Middle frontal gyrus (tissue), 1 donor: ENCODE results near the gene MYCN.
"Not testable (repeated sequence)": the region's sequence is repeated elsewhere in the genome, so short reads cannot be mapped to it uniquely, and the experiment has no call there.

Experiments
- DNase-seq: peaks from one replicate; pipeline ENCODE4 v3.0.0-alpha.2; 2015; ENCODE audit warnings: low spot score; ENCODE audit errors: extremely low spot score

The MYCN gene

DNA sequence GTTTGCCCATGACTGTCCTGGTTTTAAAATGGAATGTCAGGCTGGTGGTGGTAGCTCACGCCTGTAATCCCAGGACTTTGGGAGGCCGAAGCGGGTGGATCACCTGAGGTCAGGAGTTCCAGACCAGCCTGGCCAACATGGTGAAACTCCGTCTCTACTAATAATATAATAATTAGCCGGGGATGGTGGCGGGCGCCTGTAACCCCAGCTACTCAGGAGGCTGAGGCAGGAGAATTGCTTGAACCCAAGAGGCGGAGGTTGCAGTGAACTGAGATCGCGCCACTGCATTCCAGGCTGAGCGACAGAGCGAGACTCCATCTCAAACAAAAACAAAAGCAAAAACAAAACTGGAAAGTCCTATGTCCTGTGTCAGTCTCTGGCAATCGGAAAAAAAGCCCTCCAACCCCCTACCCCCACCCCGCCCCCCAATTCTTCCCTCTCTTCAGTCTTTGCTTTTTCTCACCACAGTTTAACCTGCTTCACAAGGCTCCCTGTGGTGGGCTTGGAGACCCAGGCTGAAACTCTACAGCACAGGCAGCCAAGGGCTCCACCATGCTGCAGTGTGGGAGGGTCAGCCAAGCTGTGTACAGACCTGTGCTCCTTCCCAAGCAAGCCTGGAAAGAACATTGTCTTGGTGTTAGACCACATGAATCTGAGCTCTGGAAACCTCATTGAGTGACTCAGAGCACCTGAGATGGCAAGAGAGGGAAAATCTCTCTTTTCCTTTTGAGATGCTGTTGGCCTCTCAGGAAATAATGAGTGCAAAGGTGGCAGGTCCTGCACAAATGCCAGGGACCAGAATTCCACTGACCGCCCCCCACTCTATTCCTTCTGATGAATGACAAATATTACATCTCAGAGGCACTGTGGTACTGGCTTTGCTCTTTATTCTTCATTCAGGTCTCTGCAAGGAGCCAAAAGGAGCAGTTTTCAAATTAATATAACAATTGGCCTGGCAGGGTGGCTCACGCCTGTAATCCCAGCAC lies 16.7 kb downstream of the MYCN start:
- DNase-seq: no peak

DNA sequence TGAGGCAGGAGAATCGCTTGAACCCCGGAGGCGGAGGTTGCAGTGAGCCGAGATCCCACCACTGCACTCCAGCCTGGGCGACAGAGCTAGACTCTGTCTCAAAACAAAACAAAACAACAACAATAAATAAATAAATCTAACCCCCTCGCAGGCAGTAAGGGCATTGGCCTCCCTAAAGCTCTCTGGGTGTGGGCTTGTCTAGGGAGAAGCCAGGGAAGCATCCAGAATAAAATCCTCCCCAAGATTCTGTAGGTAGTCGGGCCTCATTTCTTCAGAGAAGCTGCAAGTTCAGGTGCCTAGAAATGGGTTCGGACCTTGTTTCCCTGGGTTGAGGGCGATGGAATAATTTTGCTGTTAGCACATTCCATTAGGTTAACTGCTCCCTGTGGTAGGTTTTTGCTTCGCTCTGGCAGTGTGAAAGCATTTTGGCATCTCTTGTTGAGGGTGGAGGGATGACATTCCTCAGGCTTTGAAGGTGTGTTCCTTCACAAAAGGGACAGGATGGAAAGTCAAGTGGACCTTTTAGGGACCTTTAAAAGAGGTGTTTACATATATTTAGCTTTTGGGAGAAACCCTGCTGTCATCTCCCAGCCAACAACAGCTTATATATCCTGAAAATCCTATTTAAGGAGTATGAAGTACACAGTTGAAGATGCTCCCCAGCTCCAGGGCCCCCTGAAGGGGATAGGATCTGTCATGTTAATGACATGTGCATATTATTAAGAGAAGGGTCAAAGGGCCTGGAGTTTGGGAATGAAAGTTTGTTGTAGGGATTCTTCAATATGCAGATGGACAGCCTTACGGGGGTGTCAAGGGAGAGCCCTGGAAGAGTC lies 17.7 kb downstream of the MYCN start:
- no peak for DNase-seq

DNA sequence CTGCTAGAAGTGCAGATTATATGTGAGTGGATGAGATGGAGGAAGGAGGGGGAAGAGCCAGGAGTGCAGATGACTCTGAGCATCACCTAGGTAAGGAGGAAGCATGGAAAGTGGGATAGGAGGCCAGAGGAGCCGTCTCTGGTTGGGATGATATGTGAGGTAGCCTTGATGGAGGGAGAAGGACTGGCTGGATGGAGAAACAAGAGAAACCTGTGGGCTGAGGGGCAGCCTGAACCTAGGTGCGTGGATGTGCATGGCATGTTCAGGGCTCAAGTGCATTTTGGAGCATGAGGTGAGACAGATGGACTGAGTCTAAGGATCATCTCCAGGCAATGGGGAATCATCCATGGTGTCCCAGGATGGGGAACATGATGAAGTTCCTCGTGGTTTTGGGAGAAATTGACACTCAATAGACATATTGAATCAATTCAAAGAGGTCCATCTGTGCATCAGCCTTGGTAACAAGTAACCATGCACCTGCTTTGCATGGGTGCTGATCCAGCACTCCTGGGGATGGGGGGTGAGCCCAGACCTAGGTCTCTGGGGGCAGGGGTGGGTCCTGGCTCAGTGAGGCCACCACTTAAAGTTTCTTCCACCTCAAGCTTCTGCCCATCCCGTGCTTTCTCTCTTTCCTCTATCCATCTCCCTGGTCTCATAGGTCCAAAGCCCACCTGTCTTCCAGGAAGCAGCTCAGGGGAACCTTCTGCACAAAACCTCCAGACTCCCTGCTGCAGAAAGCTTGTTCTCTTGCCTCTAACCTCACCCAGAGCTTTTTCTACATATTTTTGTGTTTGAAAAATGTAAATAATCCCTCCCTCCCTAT lies 19.2 kb downstream of the MYCN start:
- no peak for DNase-seq

DNA sequence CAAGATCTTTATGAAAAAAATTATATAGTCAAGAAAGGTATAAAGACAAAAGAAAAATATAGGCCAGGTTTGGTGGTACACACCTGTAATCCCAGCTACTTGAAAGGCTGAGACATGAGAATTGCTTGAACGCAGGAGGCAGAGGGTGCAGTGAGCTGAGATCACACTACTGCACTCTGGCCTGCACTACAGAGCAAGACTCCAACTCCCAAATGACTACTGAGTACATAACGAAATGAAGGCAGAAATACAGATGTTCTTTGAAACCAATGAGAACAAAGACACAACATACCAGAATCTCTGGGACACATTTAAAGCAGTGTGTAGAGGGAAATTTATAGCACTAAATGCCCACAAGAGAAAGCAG lies 19.8 kb downstream of the MYCN start:
- DNase-seq: not testable (repeated sequence)

DNA sequence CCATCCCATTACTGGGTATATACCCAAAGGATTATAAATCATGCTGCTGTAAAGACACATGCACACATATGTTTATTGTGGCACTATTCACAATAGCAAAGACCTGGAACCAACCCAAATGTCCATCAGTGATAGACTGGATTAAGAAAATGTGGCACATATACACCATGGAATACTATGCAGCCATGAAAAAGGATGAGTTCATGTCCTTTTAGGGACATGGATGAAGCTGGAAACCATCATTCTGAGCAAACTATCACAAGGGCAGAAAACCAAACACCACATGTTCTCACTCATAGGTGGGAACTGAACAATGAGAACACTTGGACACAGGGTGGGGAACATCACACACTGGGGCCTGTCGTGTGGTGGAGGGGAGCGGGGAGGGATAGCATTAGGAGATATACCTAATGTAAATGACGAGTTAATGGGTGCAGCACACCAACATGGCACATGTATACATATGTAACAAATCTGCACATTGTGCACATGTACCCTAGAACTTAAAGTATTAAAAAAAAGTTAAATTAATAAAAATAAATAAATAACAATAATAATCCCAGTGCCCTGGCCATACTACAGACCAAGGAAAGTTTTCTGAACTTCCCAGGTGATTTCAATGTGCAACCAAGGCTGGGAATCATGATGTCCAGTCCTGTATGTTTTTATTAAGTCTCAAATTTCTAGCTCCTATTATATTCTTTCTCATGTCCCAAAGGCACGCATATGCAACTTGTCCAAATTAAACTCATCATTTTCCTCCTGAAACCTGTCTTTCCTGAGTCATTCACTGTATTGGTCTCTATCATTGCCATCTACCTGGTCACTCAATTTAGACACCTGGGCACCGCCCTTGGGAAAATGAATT lies 23.0 kb downstream of the MYCN start:
- not testable (repeated sequence) for DNase-seq

DNA sequence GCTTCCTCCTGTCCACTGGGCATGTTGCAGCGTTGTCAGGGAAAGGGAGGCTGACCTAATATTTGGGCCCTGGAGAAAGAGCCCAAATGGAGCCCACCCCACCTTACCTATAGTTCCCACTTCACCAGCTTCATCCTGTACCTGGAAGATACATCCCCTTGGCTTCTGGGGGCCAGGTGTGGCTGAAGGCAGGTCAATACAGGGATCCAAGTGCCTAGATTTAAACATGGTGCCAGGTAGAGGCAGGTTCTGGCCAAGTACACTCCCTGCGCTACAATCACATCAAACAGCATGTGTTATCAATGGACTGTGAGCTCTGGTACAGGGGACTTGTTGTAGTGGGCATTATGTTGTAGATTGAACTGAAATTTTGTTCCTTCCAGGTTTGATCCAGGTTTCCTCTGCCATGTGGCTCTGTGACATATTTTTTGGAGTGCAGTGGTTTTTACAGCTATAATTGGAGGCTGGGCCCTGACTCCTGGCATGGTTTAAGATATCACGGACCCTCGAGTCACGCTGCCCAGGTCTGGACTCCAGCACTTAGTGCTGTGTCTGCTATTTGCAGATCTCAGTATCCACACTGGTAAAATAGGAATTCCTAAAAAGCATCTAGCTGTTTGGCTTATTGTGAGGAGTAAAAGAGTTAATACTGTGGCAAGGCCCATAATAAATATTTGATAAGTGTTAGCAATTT lies 23.8 kb downstream of the MYCN start:
- no peak for DNase-seq

DNA sequence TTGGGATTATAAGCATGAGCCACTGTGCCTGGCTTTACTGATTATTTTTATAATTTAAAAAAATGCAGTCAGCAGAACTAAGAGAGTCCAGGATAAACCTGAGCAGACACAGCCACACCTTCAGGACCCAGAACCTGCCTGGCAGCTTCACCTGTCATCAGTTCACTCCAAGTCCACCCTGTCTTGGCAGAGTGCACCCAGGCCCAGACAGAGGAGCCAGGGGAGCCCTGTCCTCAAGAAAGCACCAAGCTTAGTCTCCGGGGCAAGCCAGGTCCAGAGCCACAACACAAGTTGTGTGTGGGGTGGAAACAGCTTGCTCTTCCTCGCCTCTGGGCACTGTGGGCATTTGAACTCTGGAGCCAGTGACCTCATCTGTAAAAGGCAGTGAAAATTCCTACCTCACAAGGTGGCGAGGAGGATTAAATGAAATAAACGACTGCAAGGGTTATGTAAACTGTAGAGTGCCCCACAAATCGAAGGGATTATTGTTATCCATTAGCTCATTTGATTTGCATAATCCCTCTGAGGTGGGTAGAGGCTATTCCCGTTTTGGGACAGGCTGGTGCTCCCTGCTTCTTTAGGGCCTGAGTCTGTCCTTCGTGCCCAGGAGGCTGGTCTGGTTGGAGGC lies 24.7 kb downstream of the MYCN start:
- no peak for DNase-seq

DNA sequence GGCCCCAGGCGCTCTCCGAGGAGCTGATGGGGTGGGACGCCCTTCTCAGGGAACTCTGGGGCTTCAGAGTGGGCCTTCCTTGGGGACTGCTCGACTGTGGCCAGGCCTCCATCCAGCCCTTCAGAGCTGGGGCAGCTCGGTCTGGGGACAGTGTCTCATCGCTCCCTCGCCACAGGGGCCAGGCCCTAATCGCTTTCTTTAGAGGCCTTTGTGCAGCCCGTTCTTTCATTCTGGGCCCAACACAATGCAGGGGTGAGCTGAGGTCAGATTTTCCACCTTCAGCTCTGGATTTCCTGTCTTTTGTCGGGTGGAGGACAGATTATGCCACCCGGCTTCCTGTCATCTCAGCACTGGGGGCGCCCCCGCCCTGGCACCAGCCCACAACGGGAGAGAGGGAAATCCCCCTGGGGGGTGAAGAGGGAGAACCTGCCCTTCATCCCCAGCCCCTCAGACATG lies 25.2 kb downstream of the MYCN start:
- DNase-seq: no peak

DNA sequence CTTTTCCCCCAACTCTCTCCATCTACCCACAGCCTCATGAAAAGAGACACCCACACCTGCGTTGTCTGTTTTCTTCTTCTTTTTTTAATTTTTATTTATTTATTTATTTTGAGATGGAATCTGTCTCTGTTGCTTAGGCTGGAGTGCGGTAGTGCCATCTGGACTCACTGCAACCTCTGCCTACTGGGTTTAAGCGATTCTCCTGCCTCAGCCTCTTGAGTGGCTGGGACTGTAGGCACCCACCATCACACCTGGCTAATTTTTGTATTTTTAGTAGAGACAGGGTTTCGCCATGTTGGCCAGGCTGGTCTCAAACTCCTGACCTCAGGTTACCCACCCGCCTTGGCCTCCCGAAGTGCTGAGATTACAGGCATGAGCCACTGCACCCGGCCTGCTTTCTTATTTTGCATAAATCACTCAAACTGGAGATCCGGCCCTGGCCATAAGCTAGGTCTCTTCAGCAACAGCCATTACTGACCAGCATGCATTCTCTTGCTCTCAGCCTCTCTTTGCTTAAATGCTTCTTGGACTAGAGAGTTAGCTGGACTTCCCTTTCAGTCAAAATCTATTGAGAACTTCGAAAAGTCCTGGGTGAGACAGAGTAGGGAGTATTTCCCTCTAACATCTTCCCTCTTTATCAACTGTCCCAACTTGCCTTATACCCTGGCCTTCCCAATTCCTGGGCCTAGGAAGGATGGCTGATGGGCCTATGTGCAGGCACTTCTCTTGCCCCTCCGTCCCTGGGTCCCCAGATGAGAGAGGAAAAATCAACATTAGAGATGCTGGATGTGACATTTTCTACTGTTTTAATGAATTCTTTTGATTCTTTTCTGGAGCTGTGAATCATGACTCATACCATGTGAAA lies 27.3 kb downstream of the MYCN start:
- DNase-seq: no peak

DNA sequence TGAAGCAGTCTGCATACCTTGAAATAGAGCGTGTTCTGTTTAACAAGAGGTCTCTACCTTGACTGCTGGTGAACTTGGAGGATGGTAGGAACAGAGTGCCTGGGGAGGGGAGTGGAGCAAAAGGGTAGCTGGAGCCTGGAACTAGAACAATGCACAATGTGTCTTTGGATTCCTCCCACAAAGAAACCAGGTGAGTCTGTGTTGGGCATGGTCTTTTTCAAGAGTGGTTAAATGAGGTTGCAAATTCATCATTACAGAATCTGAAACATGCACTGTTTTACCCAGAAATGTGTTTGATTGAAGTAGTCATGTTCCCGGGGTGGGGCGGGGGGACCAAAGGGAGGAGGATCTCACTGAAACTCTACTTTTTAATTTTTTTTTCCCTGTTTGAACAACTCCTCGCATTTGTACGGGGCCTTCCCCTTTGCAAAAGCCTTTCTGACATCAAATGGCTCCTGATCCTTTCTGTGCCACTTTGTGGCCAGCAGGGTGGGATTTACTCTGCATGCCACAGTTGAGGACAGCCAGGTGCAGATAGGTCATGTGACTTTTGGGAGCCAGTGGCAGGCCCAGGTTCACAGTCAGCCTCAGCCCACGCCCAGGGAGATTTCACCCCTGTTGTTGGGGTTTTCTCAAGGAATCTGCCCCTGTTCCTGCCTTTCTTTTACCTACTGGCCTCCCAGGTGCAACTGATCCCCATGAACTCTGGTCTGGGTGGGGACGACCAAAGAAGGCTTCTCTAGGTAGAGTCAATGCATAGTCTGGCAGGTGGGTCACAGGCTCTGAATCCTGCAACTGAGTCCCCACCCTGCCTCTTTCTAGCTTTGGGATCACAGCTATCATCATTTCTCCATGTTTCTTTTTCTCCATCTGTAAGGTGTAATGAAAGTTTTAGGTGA lies 28.2 kb downstream of the MYCN start:
- no peak for DNase-seq

DNA sequence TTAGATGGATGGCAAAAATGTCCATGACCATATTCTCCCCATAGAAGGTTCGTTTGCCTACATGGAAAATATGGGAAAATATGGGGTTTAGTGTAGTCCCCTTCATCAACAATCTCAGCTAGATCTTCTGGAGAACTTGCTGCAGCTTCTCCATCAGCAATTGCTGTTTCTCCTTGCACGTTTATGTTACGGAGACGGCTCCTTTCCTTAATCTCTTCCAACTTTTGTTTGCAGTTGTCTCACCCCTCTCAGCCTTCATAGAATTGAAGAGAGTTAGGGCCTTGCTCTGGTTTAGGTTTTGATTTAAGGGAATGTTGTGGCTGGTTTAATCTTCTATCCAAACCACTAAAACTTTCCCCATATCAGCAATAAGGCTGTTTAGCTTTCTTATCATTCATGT lies 28.9 kb downstream of the MYCN start:
- DNase-seq: no peak

DNA sequence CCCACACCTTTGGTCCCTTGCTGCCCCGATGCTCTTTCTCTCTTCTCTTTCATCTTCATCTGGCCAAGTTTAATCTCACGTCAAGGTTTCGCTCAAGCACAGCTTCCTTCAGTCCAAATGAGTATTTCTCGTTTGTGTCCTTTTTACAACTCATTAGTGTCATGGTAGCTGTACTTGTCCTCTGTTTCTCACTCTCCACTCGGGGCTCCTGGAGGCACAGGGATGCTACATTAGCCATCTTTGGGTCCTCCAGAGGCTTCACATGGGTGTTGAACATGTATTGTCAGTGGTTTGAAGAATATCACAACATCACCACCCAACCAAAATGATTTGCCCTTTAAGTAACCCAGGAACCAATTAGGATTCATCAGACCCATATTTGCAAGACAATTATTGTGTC lies 30.4 kb downstream of the MYCN start:
- no peak for DNase-seq

DNA sequence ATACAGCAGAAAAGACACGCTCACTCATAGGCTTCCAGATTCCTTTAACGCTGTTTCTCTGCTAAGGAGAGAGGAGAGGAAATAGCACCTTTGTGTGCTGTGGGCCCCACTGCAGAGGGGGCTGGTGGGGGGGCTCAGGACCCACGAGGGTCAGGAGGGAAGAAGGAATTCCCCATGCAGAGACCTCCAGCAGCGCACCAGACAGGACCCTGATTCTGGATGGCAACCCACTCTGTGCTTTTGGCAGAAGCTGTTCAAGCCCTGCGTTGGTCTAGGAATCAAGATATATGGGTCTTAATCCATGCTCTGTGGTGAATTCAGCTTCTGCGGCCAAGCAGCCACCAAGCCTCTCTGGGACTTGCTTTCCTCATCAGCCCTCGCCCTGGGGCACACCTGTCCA lies 31.0 kb downstream of the MYCN start:
- DNase-seq: no peak

DNA sequence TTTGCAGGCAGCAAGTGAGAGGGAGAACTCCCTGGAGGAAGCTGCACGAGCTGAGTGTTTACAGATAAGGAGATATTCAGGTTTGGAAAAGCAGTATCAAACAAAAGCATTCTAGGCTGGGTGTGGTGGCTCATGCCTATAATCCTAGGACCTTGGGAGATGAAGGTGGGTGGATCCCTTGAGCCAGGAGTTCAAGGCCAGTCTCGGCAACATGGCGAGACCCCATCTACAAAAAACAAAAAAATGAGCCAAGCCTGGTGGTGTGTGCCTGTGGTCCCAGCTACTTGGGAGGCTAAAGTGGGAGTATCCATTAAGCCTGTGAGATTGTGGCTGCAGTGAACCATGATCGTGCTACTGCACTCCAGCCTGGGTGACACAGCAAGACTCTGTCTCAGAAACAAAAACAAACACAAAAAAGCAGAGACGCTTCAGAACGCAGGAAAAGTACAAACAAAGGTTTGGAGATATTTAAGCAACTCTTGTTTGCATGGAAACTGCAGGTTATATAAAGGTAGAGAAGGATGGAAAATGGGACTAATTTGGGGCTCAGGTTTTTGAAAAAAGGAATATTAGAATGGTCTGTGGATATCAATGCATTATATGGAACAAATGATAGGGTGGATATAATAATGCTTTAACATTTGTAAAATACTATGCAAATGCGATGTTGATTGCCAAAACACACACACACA lies 31.6 kb downstream of the MYCN start:
- no peak for DNase-seq

DNA sequence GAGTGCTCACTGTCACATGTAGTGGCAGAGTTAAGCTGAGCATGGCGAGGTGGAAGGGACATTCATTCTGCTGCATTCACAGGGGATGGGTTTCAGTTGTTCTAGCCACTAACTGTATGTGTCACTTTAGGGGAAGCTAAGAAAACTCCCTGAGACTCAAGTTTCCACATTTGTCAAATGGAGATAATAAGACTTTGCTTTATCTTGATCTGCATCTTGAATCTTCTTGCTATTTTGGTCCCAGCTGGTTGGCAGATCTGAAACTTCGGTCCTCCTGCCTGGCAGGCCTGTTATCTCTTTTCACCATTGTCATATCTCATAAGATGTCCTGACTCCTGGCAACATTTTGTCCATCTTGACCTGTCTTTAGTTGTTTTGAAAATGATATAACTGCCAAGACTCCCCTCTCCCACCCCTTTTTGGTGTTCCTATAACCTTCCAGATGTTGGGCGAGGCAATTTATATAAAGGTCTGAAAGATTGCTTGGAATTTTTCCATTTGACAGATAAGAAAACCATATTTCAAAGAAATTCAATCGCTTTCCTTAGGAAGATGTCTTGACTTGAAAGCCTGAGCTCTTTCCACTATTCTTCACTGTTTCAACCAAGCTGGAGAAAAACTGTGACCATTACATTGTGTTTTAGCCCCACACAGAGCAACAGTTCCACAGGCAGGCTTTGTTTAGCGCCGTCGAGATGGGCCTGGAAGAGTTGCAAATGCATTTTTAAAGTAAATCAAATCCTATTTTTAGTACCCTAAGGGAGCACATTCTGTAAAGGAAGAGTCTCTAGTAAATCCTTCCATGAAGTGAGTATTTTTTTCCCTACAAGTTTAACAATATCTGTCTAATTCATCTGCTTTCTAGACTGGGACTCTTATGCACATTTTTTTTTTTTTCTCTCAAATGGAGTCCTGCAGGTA lies 33.4 kb downstream of the MYCN start:
- no peak for DNase-seq
